HL-60/S4 (cell line): Measurements from ENCODE around the gene TTYH2.

Source experiments
- in situ Hi-C: fragments of 300-500 bp; cut with MboI; formaldehyde crosslinking; loops from 2 replicates; pipeline ENCODE4 v1.14.3; 2022; ENCODE audit warnings: low sequenced_read_pairs

TTYH2 gene

DNA sequence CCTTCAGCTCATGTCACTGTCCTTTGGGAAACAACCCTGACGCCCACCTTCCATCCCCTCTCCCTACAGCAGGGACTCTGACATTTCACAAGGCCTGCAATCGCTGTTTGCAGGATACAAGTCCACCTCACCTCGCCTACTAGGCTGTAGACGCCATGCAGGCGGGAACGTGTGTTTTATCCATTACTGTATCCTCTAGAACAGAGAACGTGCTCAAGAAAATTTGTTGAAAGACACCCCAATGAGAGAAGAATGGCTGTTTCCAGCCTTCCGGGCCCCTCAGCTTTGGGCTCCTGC is 1.5 kb upstream of the TTYH2 start:
- in situ Hi-C loops, result loop anchor here (10.0 kb wide), 1 partner anchor 143 kb away; no protein-coding TSS in a partner anchor

- in situ Hi-C loops, result loop anchor here (10.0 kb wide), 1 partner anchor 142 kb away; no protein-coding TSS in a partner anchor
These were observed 1.0 kb upstream of the TTYH2 start for GRCh38 chr17:74212209-74212912.

DNA sequence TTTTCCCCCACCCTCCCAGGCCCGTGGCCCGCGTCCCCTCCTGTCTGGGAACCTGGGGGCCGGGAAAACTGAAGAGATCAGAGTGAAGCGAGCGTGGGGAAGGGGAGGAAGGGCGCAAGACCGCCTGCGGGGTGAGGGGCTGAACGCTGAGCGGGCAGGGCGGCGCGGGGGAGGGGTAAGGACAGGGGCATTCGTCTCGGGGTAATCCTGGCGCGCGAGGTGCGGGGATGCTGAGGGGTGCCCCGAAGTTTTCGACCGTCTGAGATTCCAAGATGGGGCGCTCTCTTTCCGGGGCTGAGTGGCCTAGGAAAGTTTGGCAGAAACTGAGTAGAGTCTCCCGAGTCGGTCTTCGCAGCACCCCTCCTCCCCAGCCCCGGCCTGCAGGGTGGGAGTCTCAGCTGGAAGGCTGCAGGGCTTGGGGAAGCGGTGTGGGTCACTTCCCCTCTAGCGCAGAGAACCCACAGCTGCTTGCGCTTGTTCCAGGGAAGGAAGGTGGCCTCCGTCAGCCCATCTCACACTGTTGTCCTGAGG is 555 bp downstream of the TTYH2 start:
- in situ Hi-C loops, result loop anchor here (10.0 kb wide), 1 partner anchor 141 kb away; no protein-coding TSS in a partner anchor

- in situ Hi-C loops, result loop anchor here (10.0 kb wide), 1 partner anchor 140 kb away; no protein-coding TSS in a partner anchor
These were observed 1.3 kb downstream of the TTYH2 start for GRCh38 chr17:74214484-74215341.

DNA sequence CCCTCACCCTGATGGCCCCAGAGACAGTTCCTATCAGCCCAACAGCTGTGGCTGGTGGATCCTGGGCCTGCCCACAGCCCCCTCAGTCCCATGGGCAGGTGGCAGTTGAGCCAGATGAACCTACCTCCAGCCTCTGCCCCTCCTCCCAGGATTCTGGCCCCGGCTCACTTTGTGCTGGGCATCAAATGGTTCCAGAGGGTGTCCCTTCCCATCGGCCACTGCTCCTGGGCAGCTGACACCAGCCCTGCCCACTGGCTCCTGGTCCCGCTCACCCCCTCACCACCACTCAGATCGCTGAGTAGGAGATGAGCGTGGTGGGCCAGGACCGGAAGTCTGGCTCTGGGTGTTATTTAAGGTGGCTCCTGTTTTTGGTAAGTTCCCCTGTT is 2.0 kb downstream of the TTYH2 start:
- in situ Hi-C loops, result loop anchor here (10.0 kb wide), 1 partner anchor 139 kb away; no protein-coding TSS in a partner anchor

- in situ Hi-C loops, result loop anchor here (10.0 kb wide), 1 partner anchor 138 kb away; no protein-coding TSS in a partner anchor
These were observed 3.1 kb downstream of the TTYH2 start for GRCh38 chr17:74216505-74216904.

- in situ Hi-C loops, result loop anchor here (10.0 kb wide), 1 partner anchor 138 kb away; no protein-coding TSS in a partner anchor
These were observed 3.8 kb downstream of the TTYH2 start for GRCh38 chr17:74217037-74217730.

- in situ Hi-C loops, result loop anchor here (10.0 kb wide), 1 partner anchor 137 kb away; no protein-coding TSS in a partner anchor
These were observed 4.5 kb downstream of the TTYH2 start for GRCh38 chr17:74217888-74218287.

DNA sequence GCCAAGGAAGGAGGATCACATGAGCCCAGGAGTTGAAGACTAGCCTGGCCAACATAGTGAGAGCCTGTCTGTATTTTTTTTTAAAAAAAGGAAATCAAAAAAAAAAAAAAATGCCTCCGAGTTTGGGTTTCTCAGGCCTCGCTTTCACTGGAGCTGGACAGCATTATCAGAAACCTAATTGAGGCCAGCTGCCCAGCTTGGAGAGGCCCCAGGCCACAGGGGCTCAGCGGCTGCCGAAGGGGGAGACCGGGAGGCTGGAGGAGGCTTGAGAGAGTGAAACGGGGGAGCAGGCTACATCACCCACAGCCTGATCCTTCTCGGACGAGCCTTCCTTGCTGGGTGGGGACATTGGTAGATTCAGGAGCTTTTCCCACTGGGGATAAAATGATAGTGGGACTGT is 5.1 kb downstream of the TTYH2 start:
- in situ Hi-C loops, result loop anchor here (10.0 kb wide), 1 partner anchor 136 kb away; no protein-coding TSS in a partner anchor

GRCh38 chr17:74219576-74220133 is 6.3 kb downstream of the TTYH2 start:
- in situ Hi-C loops, result loop anchor here (10.0 kb wide), 1 partner anchor 135 kb away; no protein-coding TSS in a partner anchor

GRCh38 chr17:74220219-74220618 is 6.8 kb downstream of the TTYH2 start:
- in situ Hi-C loops, result no loop called here

- in situ Hi-C loops, result no loop called here
These were observed 7.8 kb downstream of the TTYH2 start for GRCh38 chr17:74220946-74221818.

DNA sequence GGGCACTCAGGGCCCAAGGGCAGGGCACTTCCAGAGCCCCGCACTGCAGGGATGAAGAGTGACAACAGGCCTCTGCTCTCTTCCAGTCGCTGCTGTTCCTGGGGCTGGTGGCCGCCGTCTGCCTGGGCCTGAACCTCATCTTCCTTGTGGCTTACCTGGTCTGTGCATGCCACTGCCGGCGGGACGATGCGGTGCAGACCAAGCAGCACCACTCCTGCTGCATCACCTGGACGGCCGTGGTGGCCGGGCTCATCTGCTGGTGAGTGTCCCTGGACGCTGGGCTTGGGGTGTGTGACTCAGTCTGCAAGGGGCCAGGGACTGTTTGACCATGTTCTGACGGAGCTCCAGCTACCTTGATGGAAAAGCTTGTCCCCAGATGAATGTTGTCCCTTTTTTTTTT is 9.0 kb downstream of the TTYH2 start:
- in situ Hi-C loops, result no loop called here

DNA sequence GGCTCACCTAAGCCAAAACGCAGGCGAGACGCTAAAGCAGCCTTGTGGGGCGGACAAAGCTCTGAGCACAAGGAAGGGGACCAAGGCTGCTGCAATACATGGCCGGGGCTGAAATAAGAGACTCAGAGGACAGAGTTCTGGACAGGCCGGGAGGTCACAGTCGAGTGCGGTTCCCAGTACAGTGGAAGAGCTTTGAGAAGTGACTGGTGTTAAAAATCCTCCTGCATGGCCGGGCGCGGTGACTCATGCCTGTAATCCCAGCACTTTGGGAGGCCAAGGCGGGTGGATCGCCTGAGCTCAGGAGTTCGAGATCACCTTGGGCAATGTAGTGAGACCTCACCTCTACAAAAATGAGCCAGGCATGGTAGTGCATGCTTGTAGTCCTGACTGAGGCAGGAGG is 10.5 kb downstream of the TTYH2 start:
- in situ Hi-C loops, result no loop called here

DNA sequence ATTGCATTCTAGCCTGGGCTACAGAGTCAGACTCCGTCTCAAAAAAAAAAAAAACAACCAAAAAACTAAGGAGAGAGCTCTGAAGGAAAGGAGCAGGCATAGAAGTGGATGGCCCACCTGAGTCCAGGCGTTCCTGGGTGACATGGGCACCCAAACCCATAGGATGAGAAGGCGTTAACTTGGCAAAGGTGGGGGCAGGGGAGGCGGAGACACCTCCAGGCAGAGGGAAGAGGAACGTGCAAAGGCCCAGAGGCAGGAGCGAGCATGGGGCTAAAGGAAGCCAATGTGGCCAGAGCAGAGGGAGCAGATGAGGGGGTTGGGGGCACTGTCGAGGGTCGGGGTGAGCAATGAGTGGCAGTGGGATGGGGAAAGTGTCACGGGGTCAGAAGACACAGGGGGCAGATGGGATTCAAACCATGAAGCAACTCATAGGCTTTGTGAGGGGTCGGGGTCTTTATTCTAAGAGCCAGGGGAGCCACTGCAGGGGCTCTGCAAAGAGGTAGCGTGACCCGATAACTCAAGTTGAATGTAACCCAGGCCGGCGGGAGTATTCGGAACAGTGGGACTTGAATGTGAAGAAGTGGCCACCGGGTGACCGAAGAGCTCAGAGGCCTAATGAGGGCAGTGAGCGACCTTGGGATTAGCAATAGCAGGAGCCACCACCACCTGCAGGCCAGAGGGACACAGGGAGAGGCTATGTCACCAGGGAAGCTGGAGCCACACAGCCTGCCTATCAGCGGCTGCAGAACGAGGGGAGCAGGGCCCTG is 11.8 kb downstream of the TTYH2 start:
- in situ Hi-C loops, result no loop called here

- in situ Hi-C loops, result no loop called here
These were observed 12.9 kb downstream of the TTYH2 start for GRCh38 chr17:74226252-74226651.

DNA sequence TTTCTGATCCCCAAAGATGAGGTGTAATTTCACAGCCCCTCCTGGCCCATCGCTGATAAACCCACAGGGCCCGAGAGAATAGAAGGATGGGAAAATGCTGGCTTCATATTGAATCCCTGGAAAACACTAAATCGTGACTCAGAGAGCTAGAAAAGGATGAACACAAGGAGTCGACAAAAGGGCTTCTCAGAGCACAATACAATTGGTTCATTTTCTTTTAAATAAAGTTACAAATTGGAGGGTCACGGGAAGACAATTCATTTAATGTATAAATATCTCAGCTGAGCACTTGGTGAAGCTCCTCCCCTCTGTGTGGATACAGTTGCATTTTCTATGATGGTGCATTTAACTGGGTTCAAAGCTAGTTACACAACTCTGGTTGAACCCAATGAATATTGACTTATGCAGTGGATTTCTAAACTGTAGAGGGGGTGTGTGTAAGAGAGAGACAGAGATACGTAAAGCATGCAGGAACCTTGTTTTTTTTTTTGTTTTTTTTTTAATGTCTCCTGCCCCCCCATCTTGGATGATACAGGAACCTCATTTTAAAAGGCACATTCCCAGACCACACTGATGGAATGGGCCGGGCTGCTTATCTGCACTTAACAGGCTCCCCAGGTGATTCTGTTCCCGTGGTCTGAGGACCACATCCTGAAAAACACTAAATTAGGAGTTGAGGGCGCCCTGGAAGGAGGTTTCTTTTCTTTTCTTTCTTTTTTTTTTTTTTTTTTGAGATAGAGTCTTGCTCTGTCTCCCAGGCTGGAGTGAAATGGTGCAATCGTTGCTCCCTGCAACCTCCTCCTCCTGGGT is 14.1 kb downstream of the TTYH2 start:
- in situ Hi-C loops, result no loop called here
